Inflammatory macrophage treated with lipopolysaccharide for 4 hours (primary cell): ENCODE data around the gene GRAMD2B.
A peak's percentile ranks its signal among the peaks of the same experiment; 100 is the strongest.
"Not testable (repeated sequence)": the region's sequence is repeated elsewhere in the genome, so short reads cannot be mapped to it uniquely, and the experiment has no call there.

Source experiments
- DNase-seq: peaks from one replicate; pipeline ENCODE4 v3.0.0-alpha.2; 2020

The GRAMD2B gene

GRCh38 chr5:126514558-126515141, 91.4 kb downstream of the GRAMD2B start:
- DNase-seq = no peak

- no peak for DNase-seq
Measured at GRCh38 chr5:126515337-126515736, 92.1 kb downstream of the GRAMD2B start.

GRCh38 chr5:126516133-126516532, 92.9 kb downstream of the GRAMD2B start:
- no peak for DNase-seq

GRCh38 chr5:126516852-126517251, 93.6 kb downstream of the GRAMD2B start:
- DNase-seq = no peak

- DNase-seq = not testable (repeated sequence)
Measured at GRCh38 chr5:126519223-126519622, 96.0 kb downstream of the GRAMD2B start.

GRCh38 chr5:126519637-126520592, 96.7 kb downstream of the GRAMD2B start:
- DNase-seq = no peak

GRCh38 chr5:126520593-126520953, 97.4 kb downstream of the GRAMD2B start:
- DNase-seq = no peak

GRCh38 chr5:126521130-126521529, 97.9 kb downstream of the GRAMD2B start:
- DNase-seq = no peak

GRCh38 chr5:126523818-126524510, 100.8 kb downstream of the GRAMD2B start:
- no peak for DNase-seq

- DNase-seq = peak; percentile 25
Measured at GRCh38 chr5:126525630-126526245, 102.5 kb downstream of the GRAMD2B start.

- no peak for DNase-seq
Measured at GRCh38 chr5:126526493-126526892, 103.3 kb downstream of the GRAMD2B start.

GRCh38 chr5:126527158-126527557, 103.9 kb downstream of the GRAMD2B start:
- no peak for DNase-seq

- peak; percentile 64 for DNase-seq
Measured at GRCh38 chr5:126527892-126528291, 104.7 kb downstream of the GRAMD2B start.

GRCh38 chr5:126531543-126532120, 108.4 kb downstream of the GRAMD2B start:
- no peak for DNase-seq

GRCh38 chr5:126534553-126534952, 111.3 kb downstream of the GRAMD2B start:
- no peak for DNase-seq

GRCh38 chr5:126535856-126536545, 112.8 kb downstream of the GRAMD2B start:
- no peak for DNase-seq

GRCh38 chr5:126536874-126537273, 113.7 kb downstream of the GRAMD2B start:
- no peak for DNase-seq

GRCh38 chr5:126538579-126538978, 115.4 kb downstream of the GRAMD2B start:
- DNase-seq = no peak

- DNase-seq = no peak
Measured at GRCh38 chr5:126540631-126541030, 117.4 kb downstream of the GRAMD2B start.

GRCh38 chr5:126542441-126542840, 119.2 kb downstream of the GRAMD2B start:
- peak; percentile 11 for DNase-seq

- no peak for DNase-seq
Measured at GRCh38 chr5:126543009-126543408, 119.8 kb downstream of the GRAMD2B start.

- no peak for DNase-seq
Measured at GRCh38 chr5:126543660-126544059, 120.5 kb downstream of the GRAMD2B start.
